H1 (cell line): ENCODE results near the gene STRN.

Source experiments
- CHD7 ChIP-seq: fragments of 300-600 bp; sonication (generic); IDR thresholded peaks from 2 replicates; pipeline ENCODE4 v1.7.1; 2012; ENCODE audit warnings: low read length, moderate library complexity, mild to moderate bottlenecking, inconsistent platforms; ENCODE audit not compliant: insufficient replicate concordance
- CTCF ChIP-seq, 3 experiments: IDR thresholded peaks; 1 replicate in 2 of 3; 2 replicates in 1 of 3; pipeline versions ENCODE4 v1.5.1 to v1.6.1; 2011; ENCODE audit warnings: low read length in 3 of 3, mild to moderate bottlenecking in 3 of 3, inconsistent platforms in 2 of 3, low read depth in 1 of 3, moderate library complexity in 1 of 3; ENCODE audit not compliant: insufficient read depth in 1 of 3; ENCODE audit errors: control extremely low read depth in 1 of 3
- EP300 ChIP-seq, 2 experiments: IDR thresholded peaks; 1 replicate in 1 of 2; 2 replicates in 1 of 2; pipeline ENCODE4 v1.6.1; 2011 to 2012; ENCODE audit warnings: low read depth in 2 of 2, low read length in 2 of 2, mild to moderate bottlenecking in 2 of 2, borderline replicate concordance in 1 of 2, inconsistent platforms in 1 of 2, moderate library complexity in 1 of 2
- POLR2A ChIP-seq, 2 experiments: IDR thresholded peaks; 1 replicate in 1 of 2; 2 replicates in 1 of 2; pipeline ENCODE4 v1.6.1; 2011; ENCODE audit warnings: low read depth in 2 of 2, low read length in 2 of 2, mild to moderate bottlenecking in 2 of 2; ENCODE audit errors: control extremely low read depth in 1 of 2
- SAP30 ChIP-seq: fragments of 300-600 bp; sonication (generic); IDR thresholded peaks from 2 replicates; pipeline ENCODE4 v1.7.1; 2012; ENCODE audit warnings: low read length, moderate library complexity, mild to moderate bottlenecking, inconsistent platforms; ENCODE audit not compliant: insufficient read depth, insufficient replicate concordance
- TAF7 ChIP-seq: optimal IDR thresholded peaks from 2 replicates; pipeline ENCODE3; 2011; ENCODE audit warnings: low read depth, mild to moderate bottlenecking, inconsistent platforms, low read length, moderate library complexity, borderline replicate concordance

- TF ChIP-seq CTCF (IDR thresholded peaks at IDR 0.05; ENCODE audit: control extremely low read depth in 1 of 3, insufficient read depth in 1 of 3, low read depth in 1 of 3, low read length in 3 of 3) (no peak), CHD7 (no peak), TAF7 (no peak), EP300 (IDR thresholded peaks at IDR 0.05; ENCODE audit: borderline replicate concordance in 1 of 2, low read depth in 2 of 2, low read length in 2 of 2) (no peak), POLR2A (IDR thresholded peaks at IDR 0.05; ENCODE audit: control extremely low read depth in 1 of 2, low read depth in 2 of 2, low read length in 2 of 2) (no peak), SAP30 (no peak)
Observed at GRCh38 chr2:36823862-36824261, 142.5 kb downstream of the STRN start.
